Epithelial cell of proximal tubule (primary cell): ENCODE data around the gene RTRAF. TPM values are rescaled to one million over a fixed set of nuclear protein-coding genes. Genes with fewer than 3 reads are reported as not detected.

ENCODE experiments used
- DNase-seq: peaks from one replicate; pipeline ENCODE4 v3.0.0-alpha.2; 2011; ENCODE audit warnings: low read depth
- H3K4me3 ChIP-seq: 2 replicates; pipeline ENCODE4 v1.5.1; 2011; ENCODE audit warnings: low read depth, mild to moderate bottlenecking, low read length
- total RNA-seq: library from RNA; depleted of rRNA; stranded (reverse); fragments of >200 nt; gene quantifications from 2 replicates; pipeline ENCODE4 v1.2.3, GENCODE V29; 2015
- TF ChIP-seq, protein P1 (sequence below): conservative IDR thresholded peaks from 2 replicates; pipeline ENCODE4 v1.5.1; 2012; ENCODE audit warnings: low read depth, mild to moderate bottlenecking, low read length

The RTRAF gene
- 96.9 and 101 TPM in 2 replicates for total RNA-seq

DNA sequence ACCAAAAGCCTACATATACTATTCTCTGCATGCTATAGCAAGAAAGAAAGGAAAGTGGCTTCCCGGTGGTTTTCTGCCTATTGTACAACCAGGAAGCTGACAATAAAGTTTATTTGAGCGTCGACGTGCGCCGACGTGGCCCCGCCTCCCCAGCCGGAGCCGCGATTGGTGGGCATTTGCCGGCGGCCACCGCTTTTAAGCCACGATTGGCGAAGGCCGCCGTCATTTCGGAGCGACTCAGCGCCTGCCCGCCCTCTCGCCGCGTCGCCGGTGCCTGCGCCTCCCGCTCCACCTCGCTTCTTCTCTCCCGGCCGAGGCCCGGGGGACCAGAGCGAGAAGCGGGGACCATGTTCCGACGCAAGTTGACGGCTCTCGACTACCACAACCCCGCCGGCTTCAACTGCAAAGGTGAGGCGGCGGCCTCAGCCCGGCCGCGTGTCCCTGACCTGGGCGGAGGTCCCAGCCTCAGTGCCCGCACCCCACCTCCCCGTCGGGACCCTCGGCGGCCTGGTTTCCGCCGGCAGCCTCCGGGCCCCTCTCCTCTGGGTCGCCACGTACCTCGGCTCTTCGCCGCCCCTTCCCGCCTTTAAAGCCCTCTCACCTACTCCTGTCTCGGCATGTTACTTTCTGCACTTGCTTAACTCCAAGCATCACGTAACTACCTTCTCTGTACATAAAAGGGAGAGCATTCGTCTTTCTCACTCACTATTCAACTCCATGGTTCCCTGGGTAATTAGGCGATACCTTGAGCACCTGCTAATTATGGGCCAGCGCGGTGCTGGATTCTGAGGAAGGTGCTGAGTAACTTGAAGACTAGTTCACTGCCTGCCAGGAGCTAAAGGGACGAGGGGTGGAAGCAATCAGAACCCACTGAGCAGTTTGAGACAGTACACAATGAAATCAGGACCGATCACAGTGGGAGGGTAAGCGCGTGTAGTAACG lies at the start of gene RTRAF:
TSS of gene RTRAF (plus strand) at position 254 of the 942 bp plus-strand sequence. CDS start at position 348, 94 bp downstream.
- DNase-seq, result peak; percentile 42
- TF ChIP-seq, protein P1, sequence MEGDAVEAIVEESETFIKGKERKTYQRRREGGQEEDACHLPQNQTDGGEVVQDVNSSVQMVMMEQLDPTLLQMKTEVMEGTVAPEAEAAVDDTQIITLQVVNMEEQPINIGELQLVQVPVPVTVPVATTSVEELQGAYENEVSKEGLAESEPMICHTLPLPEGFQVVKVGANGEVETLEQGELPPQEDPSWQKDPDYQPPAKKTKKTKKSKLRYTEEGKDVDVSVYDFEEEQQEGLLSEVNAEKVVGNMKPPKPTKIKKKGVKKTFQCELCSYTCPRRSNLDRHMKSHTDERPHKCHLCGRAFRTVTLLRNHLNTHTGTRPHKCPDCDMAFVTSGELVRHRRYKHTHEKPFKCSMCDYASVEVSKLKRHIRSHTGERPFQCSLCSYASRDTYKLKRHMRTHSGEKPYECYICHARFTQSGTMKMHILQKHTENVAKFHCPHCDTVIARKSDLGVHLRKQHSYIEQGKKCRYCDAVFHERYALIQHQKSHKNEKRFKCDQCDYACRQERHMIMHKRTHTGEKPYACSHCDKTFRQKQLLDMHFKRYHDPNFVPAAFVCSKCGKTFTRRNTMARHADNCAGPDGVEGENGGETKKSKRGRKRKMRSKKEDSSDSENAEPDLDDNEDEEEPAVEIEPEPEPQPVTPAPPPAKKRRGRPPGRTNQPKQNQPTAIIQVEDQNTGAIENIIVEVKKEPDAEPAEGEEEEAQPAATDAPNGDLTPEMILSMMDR, result no peak
- H3K4me3 ChIP-seq, result peak within 1 kb of the TSS; percentile 95

DNA sequence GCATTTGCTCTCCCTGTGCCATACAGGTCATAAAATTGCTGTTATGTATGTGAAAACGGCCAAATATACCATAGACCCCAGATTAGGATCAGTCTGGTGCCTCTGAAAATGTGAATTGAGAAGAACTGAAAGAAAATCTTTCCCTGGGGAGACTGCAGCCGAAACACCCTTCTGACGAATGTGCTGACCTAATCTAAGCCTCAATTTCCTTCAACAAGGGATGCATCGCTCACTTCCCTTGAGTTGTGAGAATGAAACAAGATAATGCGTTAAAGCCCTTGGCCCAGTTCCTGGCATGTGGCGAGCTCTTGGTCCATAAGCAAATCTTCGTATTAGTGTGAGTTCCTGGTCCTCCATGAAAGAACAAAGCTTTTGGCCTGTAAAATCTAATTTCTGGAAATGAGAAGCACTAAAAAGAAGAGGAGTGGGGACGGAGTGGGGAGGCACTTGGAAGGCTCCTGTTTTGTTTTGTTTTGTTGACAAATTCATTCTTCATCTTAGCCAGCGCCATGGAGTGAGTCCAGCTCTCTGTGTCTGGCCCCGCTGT lies 49.5 kb upstream of the RTRAF start:
- TF ChIP-seq, protein P1, result no peak
- no peak overlapping the region for H3K4me3 ChIP-seq
- DNase-seq, result no peak

DNA sequence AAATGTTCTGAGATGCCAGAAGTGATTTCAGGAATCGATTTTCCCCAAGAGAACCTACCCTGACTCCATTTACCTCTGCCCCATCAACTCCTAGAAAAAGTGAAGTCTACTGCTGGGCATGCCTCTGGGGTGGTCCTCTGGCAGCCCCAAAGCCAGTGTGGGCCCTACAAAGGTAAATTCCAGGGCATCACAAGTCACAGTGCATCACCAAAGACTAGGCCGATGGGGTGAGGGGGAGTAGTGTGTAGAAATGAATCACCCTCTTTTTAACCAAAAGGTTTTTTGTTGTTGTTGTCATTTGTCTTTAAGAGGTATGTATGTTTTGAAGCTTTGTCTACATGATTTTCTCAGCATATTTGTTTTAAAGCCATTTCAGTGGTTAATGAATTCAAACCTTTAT lies 46.4 kb upstream of the RTRAF start:
- no peak for DNase-seq
- TF ChIP-seq, protein P1, result no peak

DNA sequence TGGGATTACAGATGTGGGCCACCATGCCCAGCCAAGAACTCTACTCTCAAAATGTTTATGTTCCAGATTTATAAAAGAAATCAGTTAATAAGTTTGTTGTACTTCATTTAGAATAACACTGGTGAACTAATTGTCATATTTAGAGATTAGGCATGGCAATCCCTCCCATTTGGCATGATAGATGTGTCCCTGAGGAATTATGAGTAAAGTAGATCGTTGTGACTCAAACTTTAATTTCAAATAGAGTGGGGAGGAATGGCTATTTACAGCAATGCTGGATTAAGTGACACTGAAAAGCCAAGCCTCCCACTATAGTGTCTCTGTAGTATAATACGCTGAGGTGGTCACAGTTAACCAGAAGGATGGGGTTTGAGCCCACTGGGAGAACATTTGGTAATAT lies 39.3 kb upstream of the RTRAF start:
- TF ChIP-seq, protein P1, result no peak
- no peak for DNase-seq
- H3K4me3 ChIP-seq, result no peak overlapping the region

More for the DNA sequence above, 46.4 kb upstream of the RTRAF start:
- H3K4me3 ChIP-seq, result no peak overlapping the region

DNA sequence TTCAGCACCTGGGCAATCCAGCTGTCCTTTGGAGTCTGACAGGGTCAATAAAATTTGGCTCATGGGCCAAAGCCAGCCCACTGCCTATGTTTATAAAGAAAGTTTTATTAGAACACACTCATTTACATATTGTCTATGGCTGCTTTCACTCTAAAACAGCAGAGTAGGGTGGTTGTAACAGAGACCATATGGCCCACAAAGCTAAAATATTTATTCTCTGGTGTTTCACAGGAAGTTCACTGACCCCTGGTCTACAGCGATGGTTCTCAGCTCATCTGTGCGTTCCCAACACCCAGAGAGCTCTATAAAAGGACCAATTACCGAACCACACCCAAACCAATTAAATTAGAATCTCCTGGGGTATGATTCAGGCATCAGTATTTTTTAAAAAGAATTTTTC lies 37.7 kb upstream of the RTRAF start:
- DNase-seq, result no peak
- TF ChIP-seq, protein P1, result no peak

DNA sequence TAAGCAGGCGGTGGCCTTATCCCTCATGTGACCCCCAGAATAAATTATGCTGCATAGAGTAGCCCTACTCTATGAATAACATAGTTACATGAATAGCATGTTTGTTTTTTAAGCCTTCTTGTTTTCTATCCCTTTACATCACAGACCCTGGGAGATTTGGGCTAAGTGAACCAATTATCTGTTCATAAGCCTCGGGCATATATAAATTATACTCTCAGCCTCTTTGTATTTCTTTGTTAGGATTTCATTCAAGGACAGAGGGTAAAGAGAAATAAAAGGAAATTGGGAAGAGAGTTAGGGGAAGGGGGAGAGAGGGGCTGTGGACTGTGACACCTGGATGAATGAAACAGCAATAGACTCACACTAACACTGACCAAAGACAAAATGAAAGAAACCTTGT lies 35.3 kb upstream of the RTRAF start:
- H3K4me3 ChIP-seq, result no peak overlapping the region
- no peak for DNase-seq
- TF ChIP-seq, protein P1, result no peak

More for the DNA sequence above, 37.7 kb upstream of the RTRAF start:
- no peak overlapping the region for H3K4me3 ChIP-seq
